HPDE6-E6E7 (cell line): ENCODE measurements around the gene HCRT.
"Not testable (repeated sequence)": the region's sequence is repeated elsewhere in the genome, so short reads cannot be mapped to it uniquely, and the experiment has no call there.

ENCODE experiments used
- DNase-seq: peaks from one replicate; pipeline ENCODE4 v3.0.0; 2011; ENCODE audit warnings: missing footprints; ENCODE audit errors: extremely low spot score

Gene HCRT

GRCh38 chr17:42197564-42198156 lies 12.4 kb upstream of the HCRT start:
- DNase-seq = no peak

- peak; percentile 64 for DNase-seq
Measured at GRCh38 chr17:42193969-42194899, 9.0 kb upstream of the HCRT start, which contains the start of gene GHDC. Gene GHDC, minus strand, starts transcription at chr17:42194494. Its CDS starts 913 bp downstream, at chr17:42193581.

- no peak for DNase-seq
Measured at GRCh38 chr17:42193216-42193968, 8.1 kb upstream of the HCRT start.

GRCh38 chr17:42192189-42193126 lies 7.2 kb upstream of the HCRT start:
- no peak for DNase-seq

- no peak for DNase-seq
Measured at GRCh38 chr17:42191275-42191608, 6.0 kb upstream of the HCRT start.

GRCh38 chr17:42190491-42191274 lies 5.4 kb upstream of the HCRT start:
- no peak for DNase-seq

- no peak for DNase-seq
Measured at GRCh38 chr17:42189651-42189965, 4.4 kb upstream of the HCRT start.

GRCh38 chr17:42188749-42189650 lies 3.7 kb upstream of the HCRT start:
- no peak for DNase-seq

- DNase-seq = no peak
Measured at GRCh38 chr17:42187833-42188232, 2.6 kb upstream of the HCRT start.

GRCh38 chr17:42186191-42186590 lies 939 bp upstream of the HCRT start:
- not testable (repeated sequence) for DNase-seq

GRCh38 chr17:42185621-42185930 lies 324 bp upstream of the HCRT start:
- no peak for DNase-seq

GRCh38 chr17:42183741-42184711 lies 1.2 kb downstream of the HCRT start:
- no peak for DNase-seq

- no peak for DNase-seq
Measured at GRCh38 chr17:42182927-42183734, 2.1 kb downstream of the HCRT start.

- DNase-seq = no peak
Measured at GRCh38 chr17:42181851-42182207, 3.4 kb downstream of the HCRT start.

GRCh38 chr17:42180922-42181850 lies 4.1 kb downstream of the HCRT start, which contains the start of gene KCNH4:
Gene KCNH4, minus strand, starts transcription at chr17:42181142. Its CDS starts 197 bp downstream, at chr17:42180945.
- DNase-seq = no peak

GRCh38 chr17:42180411-42180921 lies 4.8 kb downstream of the HCRT start:
- no peak for DNase-seq
